Measurements from ENCODE around the gene FAM222B.
"Not testable (repeated sequence)": the region's sequence is repeated elsewhere in the genome, so short reads cannot be mapped to it uniquely, and the experiment has no call there.

FAM222B gene

GRCh38 chr17:28873839-28874238 is 31.2 kb upstream of the FAM222B start:
- FAIRE-seq (no peak), DNase-seq (ENCODE audit: insufficient read length, low spot score) (no peak)

GRCh38 chr17:28871056-28871579 is 28.5 kb upstream of the FAM222B start:
- peak; percentile 100 for FAIRE-seq
- DNase-seq (ENCODE audit: insufficient read length, low spot score): peak; percentile 86

- FAIRE-seq: no peak
These were observed 24.7 kb upstream of the FAM222B start for GRCh38 chr17:28867276-28867675.

GRCh38 chr17:28865946-28866752 is 23.6 kb upstream of the FAM222B start:
- no peak for DNase-seq (ENCODE audit: insufficient read length, low spot score)
- FAIRE-seq: no peak

More at GRCh38 chr17:28867276-28867675, 24.7 kb upstream of the FAM222B start:
- no peak for DNase-seq (ENCODE audit: insufficient read length, low spot score)

- FAIRE-seq: no peak
These were observed 22.6 kb upstream of the FAM222B start for GRCh38 chr17:28864991-28865849.

GRCh38 chr17:28863953-28864352 is 21.4 kb upstream of the FAM222B start:
- FAIRE-seq (no peak), DNase-seq (ENCODE audit: insufficient read length, low spot score) (no peak)

More at GRCh38 chr17:28864991-28865849, 22.6 kb upstream of the FAM222B start:
- no peak for DNase-seq (ENCODE audit: insufficient read length, low spot score)

- FAIRE-seq: no peak
These were observed 20.0 kb upstream of the FAM222B start for GRCh38 chr17:28862561-28862960.

GRCh38 chr17:28861393-28862203 is 19.0 kb upstream of the FAM222B start:
- FAIRE-seq: no peak
- no peak for DNase-seq (ENCODE audit: insufficient read length, low spot score)

More at GRCh38 chr17:28862561-28862960, 20.0 kb upstream of the FAM222B start:
- DNase-seq (ENCODE audit: insufficient read length, low spot score): no peak

- DNase-seq (ENCODE audit: insufficient read length, low spot score): no peak
- no peak for FAIRE-seq
These were observed 17.8 kb upstream of the FAM222B start for GRCh38 chr17:28860363-28860808.

- FAIRE-seq: no peak
- DNase-seq (ENCODE audit: insufficient read length, low spot score): no peak
These were observed 16.3 kb upstream of the FAM222B start for GRCh38 chr17:28858801-28859355.

GRCh38 chr17:28857905-28858800 is 15.6 kb upstream of the FAM222B start:
- DNase-seq (ENCODE audit: insufficient read length, low spot score) (no peak), FAIRE-seq (no peak)

- FAIRE-seq (no peak), DNase-seq (ENCODE audit: insufficient read length, low spot score) (no peak)
These were observed 13.5 kb upstream of the FAM222B start for GRCh38 chr17:28856028-28856574.

GRCh38 chr17:28855336-28855679 is 12.7 kb upstream of the FAM222B start:
- no peak for FAIRE-seq
- no peak for DNase-seq (ENCODE audit: insufficient read length, low spot score)

- FAIRE-seq (peak; percentile 97), DNase-seq (ENCODE audit: insufficient read length, low spot score) (peak; percentile 89)
These were observed 12.1 kb upstream of the FAM222B start, which contains the start of gene ERAL1 for GRCh38 chr17:28854457-28855335. TSS of gene ERAL1 (plus strand) at chr17:28855016. CDS start at chr17:28855035, 19 bp downstream.

GRCh38 chr17:28853295-28853694 is 10.7 kb upstream of the FAM222B start:
- FAIRE-seq: no peak
- DNase-seq (ENCODE audit: insufficient read length, low spot score): no peak

- FAIRE-seq (no peak), DNase-seq (ENCODE audit: insufficient read length, low spot score) (no peak)
These were observed 6.7 kb upstream of the FAM222B start for GRCh38 chr17:28849281-28849680.

GRCh38 chr17:28848667-28849066 is 6.1 kb upstream of the FAM222B start:
- not testable (repeated sequence) for FAIRE-seq
- peak; percentile 56 for DNase-seq (ENCODE audit: insufficient read length, low spot score)

- FAIRE-seq; DNase-seq (ENCODE audit: insufficient read length, low spot score): not testable (repeated sequence)
These were observed 4.1 kb upstream of the FAM222B start for GRCh38 chr17:28846699-28847098.

Measured in GM19239 (cell line).